Esophagus muscularis mucosa (tissue), 4 donors: ENCODE data around the gene LEKR1. TPM values are rescaled to one million over a fixed set of nuclear protein-coding genes. Genes with fewer than 3 reads are reported as not detected.
A peak's percentile ranks its signal among the peaks of the same experiment; 100 is the strongest.
"Not testable (repeated sequence)": the region's sequence is repeated elsewhere in the genome, so short reads cannot be mapped to it uniquely, and the experiment has no call there.

Experiments used
- DNase-seq: peaks from one replicate; pipeline ENCODE4 v3.0.0-alpha.2; 2017; ENCODE audit errors: extremely low spot score
- H3K27ac ChIP-seq, 4 donors: fragments of 200-600 bp; sonication (generic); replicated peaks in 1 of 4; 1 replicate in 3 of 4; 2 replicates in 1 of 4; pipeline ENCODE4 v1.5.1; 2016 to 2019; ENCODE audit warnings: mild to moderate bottlenecking in 1 of 4
- H3K27me3 ChIP-seq, 4 donors: fragments of 200-600 bp; sonication (generic); one replicate each; pipeline versions ENCODE4 v1.5.1 to v1.6.0; 2016 to 2019
- H3K36me3 ChIP-seq, 4 donors: fragments of 200-600 bp; sonication (generic); one replicate each; pipeline ENCODE4 v1.5.1; 2016 to 2019
- H3K4me1 ChIP-seq, 4 donors: fragments of 200-600 bp; sonication (generic); one replicate each; pipeline ENCODE4 v1.5.1; 2016 to 2019
- H3K4me3 ChIP-seq, 4 donors: fragments of 200-600 bp; sonication (generic); 1 replicate in 2 of 4; 2 replicates in 2 of 4; pipeline ENCODE4 v1.5.1; 2016 to 2019; ENCODE audit warnings: mild to moderate bottlenecking in 4 of 4, moderate library complexity in 1 of 4
- H3K9me3 ChIP-seq, 4 donors: fragments of 200-600 bp; sonication (generic); 1 replicate in 3 of 4; 2 replicates in 1 of 4; pipeline ENCODE4 v1.5.1; 2016 to 2019
- CTCF ChIP-seq, 3 experiments: fragments of 200-600 bp in 2 of 3; fragments of 450-650 bp in 1 of 3; sonication (generic) in 2 of 3; IDR thresholded peaks; one replicate each; pipeline ENCODE4 v1.5.1; 2017 to 2019; ENCODE audit warnings: antibody characterized with exemption in 3 of 3, mild to moderate bottlenecking in 2 of 3, moderate library complexity in 1 of 3
- EP300 ChIP-seq: sonication (generic); formaldehyde crosslinking; IDR thresholded peaks from one replicate; pipeline ENCODE4 v1.6.1; 2017; ENCODE audit warnings: antibody characterized with exemption
- POLR2A ChIP-seq: fragments of 450-650 bp; IDR thresholded peaks from one replicate; pipeline ENCODE4 v1.6.1; 2017; ENCODE audit warnings: antibody characterized with exemption, moderate library complexity, mild to moderate bottlenecking, low read depth
- POLR2AphosphoS5 ChIP-seq, 2 donors: sonication (generic); formaldehyde crosslinking; IDR thresholded peaks; one replicate each; pipeline ENCODE4 v1.6.1; 2017; ENCODE audit warnings: antibody characterized with exemption in 2 of 2
- WGBS: methylation state at CpG from one replicate; pipeline ENCODE4 v1.1.5; 2018; 5-methylcytosine and 5-hydroxymethylcytosine counted together
- intact Hi-C: fragments of 100-400 bp; cut with DNase I; formaldehyde crosslinking; loops from one replicate; pipeline ENCODE4 v1.15.1; 2023
- total RNA-seq, 4 donors: library from RNA; depleted of rRNA; stranded (reverse); fragments of >200 nt; gene quantifications; one replicate each; pipeline versions ENCODE4 v1.1.0 to v1.2.1, GENCODE V29; 2016

Gene LEKR1
- total RNA-seq, 4 donors from 2014 or later, result 0.11 to 1.2 (median 0.33) TPM; not detected in 1

- Histone ChIP-seq H3K4me1 (peaks cover 6 to 24% (median 19%) of the 10 kb centered on the region in 4 donors), H3K36me3 (no peaks in the 10 kb centered on the region), H3K9me3 (no peaks in the 10 kb centered on the region), H3K27me3 (no peaks in the 10 kb centered on the region), H3K4me3 (no peak overlapping the region), H3K27ac (no peak overlapping the region)
- TF ChIP-seq CTCF (IDR thresholded peaks at IDR 0.05) (no peak), EP300 (no peak), POLR2AphosphoS5 (IDR thresholded peaks at IDR 0.05) (no peak), POLR2A (no peak)
- intact Hi-C loops, result loop anchor here (10.0 kb wide), 1 partner anchor 266 kb away; the partner anchor contains the start of gene SSR3
- no peak for DNase-seq
Measured at GRCh38 chr3:156820692-156821080, 5.5 kb upstream of the LEKR1 start.

GRCh38 chr3:156822626-156823260, 3.4 kb upstream of the LEKR1 start:
- WGBS, result 96% methylated on average over 24 of the region's 32 CpGs

GRCh38 chr3:156825795-156826143, 384 bp upstream of the LEKR1 start:
- 9% methylated on average over 8 of the region's 8 CpGs for WGBS
- peaks cover 4 to 14% (median 9%) of the 10 kb centered on the region in 4 donors for H3K4me1 ChIP-seq
- H3K27me3 ChIP-seq, result no peaks in the 10 kb centered on the region
- no peak for DNase-seq
- no peak for TF ChIP-seq CTCF (IDR thresholded peaks at IDR 0.05)
- no peak for TF ChIP-seq EP300
- no peak for TF ChIP-seq POLR2A
- TF ChIP-seq POLR2AphosphoS5 (IDR thresholded peaks at IDR 0.05), result no peak
- no peaks in the 10 kb centered on the region for H3K9me3 ChIP-seq
- peak overlapping the region; percentile 67 to 79 (median 74) for H3K4me3 ChIP-seq
- peak overlapping the region; percentile 82 to 91 (median 87) for H3K27ac ChIP-seq
- no peaks in the 10 kb centered on the region for H3K36me3 ChIP-seq
- intact Hi-C loops, result loop anchor here (5.0 to 10.0 kb wide), 2 partner anchors 257 to 271 kb away; partner anchors contain the start of gene SSR3

More at GRCh38 chr3:156822626-156823260, 3.4 kb upstream of the LEKR1 start:
- H3K4me3 ChIP-seq, H3K27me3 ChIP-seq, H3K27ac ChIP-seq, DNase-seq, H3K9me3 ChIP-seq, H3K36me3 ChIP-seq: not testable (repeated sequence)
- H3K4me1 ChIP-seq, result peaks cover 6 to 16% (median 12%) of the 10 kb centered on the region in 4 donors
- intact Hi-C loops, result loop anchor here (10.0 kb wide), 1 partner anchor 268 kb away; the partner anchor contains the start of gene SSR3

- no peak for DNase-seq
- intact Hi-C loops, result loop anchor here (5.0 to 10.0 kb wide), 2 partner anchors 255 to 272 kb away; partner anchors contain the start of gene SSR3
- H3K27me3 ChIP-seq, result no peaks in the 10 kb centered on the region
- TF ChIP-seq CTCF (IDR thresholded peaks at IDR 0.05) (no peak), POLR2A (no peak), EP300 (no peak), POLR2AphosphoS5 (IDR thresholded peaks at IDR 0.05) (no peak)
- H3K36me3 ChIP-seq, result no peaks in the 10 kb centered on the region
- H3K9me3 ChIP-seq, result no peaks in the 10 kb centered on the region
- H3K27ac ChIP-seq, result peak overlapping the region; percentile 82 to 91 (median 87)
- H3K4me1 ChIP-seq, result peaks cover 4 to 14% (median 9%) of the 10 kb centered on the region in 4 donors
- peak overlapping the region; percentile 67 to 79 (median 74) for H3K4me3 ChIP-seq
- 42% methylated on average over 16 of the region's 16 CpGs for WGBS
Measured at GRCh38 chr3:156826896-156827882, 1.0 kb downstream of the LEKR1 start.

- DNase-seq, result no peak
- peaks cover 4 to 8% (median 7%) of the 10 kb centered on the region in 4 donors for H3K4me1 ChIP-seq
- no peak overlapping the region for H3K27ac ChIP-seq
- 81% methylated on average over 3 of the region's 3 CpGs for WGBS
- intact Hi-C loops, result no loop called here
- H3K4me3 ChIP-seq, result no peak overlapping the region
- H3K9me3 ChIP-seq, result no peaks in the 10 kb centered on the region
- no peaks in the 10 kb centered on the region for H3K27me3 ChIP-seq
- no peaks in the 10 kb centered on the region for H3K36me3 ChIP-seq
- no peak for TF ChIP-seq EP300
- no peak for TF ChIP-seq POLR2AphosphoS5 (IDR thresholded peaks at IDR 0.05)
- TF ChIP-seq CTCF (IDR thresholded peaks at IDR 0.05), result no peak
- TF ChIP-seq POLR2A, result no peak
Measured at GRCh38 chr3:156831006-156831405, 4.9 kb downstream of the LEKR1 start.
